ENCODE data around the gene HOXD9.

The HOXD9 gene

DNA sequence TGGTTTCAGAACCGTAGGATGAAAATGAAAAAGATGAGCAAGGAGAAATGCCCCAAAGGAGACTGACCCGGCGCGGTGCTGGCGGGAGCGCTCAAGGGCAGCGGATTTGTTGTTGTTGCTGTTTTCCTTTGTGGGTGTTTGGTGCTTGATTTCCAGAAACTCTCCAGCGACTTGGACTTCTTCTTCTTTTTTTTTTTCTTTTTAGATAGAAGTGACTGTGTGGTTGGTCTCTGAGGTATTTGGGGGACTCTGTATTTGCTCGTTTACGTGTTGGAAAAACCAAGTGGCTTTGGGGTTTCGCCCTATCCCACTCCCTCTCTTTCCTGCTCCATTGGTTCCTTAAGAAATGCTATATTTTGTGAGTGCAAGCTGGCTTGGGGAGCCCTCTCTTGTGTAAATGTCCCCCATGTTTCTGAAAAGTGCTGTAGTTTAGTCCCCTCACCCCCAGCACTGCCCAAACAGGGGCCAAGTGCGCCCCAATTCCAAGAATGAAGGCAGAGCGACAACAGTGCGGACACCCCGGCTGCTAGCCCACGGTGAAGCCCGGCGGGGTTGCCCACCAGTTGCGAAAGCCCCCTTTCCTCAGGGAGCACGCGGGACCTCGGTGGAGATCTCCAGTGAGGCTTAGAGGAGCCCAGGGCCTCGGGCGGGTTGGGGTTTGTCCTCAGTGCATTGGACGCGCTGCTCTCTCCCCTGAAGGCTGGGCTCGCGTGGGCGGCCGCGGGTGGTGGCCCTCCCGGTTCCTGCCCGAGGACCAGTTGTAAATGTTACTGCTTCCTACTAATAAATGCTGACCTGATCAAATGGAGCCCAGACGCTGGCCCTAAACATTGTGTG, 1.8 kb downstream of the HOXD9 start:
- DNase-seq (ENCODE audit: extremely low read depth in 1 of 2, low read depth in 1 of 2) = no peak

DNA sequence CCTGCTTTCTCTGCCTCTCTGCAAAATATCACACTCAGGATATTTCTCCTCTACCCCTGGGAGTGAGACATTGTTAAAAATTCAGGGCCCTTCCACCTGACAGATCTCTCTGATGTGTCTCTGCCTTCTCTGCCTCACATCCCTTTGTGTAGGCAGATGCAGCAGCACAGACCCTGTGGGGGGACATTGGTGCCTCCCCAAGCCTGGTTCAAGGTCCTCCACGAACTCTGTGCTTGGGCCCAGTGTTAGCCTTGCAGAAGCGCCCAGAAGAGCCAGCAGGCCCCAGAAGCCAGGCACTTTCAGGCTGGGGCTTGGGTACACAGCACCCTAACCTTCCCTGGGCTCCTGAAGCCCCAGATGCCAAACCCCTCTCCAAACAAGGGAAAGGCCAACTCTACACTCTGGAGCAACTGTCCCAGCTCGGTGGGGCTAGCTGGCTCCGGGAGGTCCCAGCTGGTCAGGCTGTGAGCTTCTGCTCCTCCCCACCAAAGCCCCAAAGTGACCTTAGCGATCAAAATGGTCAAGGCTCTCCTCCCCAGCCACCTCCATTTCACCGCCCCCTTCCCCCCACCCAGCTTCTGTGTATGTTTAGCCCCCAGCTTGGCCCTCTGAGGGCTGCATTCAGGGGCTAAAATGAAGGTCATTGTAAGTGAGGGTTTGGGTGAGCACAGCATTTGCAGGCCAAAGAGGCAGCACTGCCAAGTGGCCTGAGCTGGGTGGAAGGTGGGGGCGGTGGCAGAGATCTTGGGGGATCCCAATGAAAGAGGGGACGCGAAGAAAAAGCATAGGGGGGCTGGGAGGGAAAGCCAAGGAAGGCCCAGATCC, 2.6 kb downstream of the HOXD9 start:
- no peak for DNase-seq (ENCODE audit: extremely low read depth in 1 of 2, low read depth in 1 of 2)

DNA sequence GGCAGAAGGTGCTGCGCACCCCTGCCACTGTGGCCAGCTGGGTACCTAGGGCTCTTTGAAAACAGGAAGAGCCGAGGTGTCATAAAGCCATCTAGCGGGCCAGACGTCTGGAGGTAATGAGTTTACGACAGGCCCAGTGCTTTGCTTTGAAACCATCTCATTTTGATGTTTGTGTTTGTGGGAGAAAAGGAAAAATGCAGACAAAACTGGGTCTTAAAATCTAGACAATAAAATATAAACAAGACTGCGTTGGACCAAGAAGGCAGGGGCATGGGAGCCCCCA, 3.2 kb downstream of the HOXD9 start:
- no peak for DNase-seq (ENCODE audit: extremely low read depth in 1 of 2, low read depth in 1 of 2)

DNA sequence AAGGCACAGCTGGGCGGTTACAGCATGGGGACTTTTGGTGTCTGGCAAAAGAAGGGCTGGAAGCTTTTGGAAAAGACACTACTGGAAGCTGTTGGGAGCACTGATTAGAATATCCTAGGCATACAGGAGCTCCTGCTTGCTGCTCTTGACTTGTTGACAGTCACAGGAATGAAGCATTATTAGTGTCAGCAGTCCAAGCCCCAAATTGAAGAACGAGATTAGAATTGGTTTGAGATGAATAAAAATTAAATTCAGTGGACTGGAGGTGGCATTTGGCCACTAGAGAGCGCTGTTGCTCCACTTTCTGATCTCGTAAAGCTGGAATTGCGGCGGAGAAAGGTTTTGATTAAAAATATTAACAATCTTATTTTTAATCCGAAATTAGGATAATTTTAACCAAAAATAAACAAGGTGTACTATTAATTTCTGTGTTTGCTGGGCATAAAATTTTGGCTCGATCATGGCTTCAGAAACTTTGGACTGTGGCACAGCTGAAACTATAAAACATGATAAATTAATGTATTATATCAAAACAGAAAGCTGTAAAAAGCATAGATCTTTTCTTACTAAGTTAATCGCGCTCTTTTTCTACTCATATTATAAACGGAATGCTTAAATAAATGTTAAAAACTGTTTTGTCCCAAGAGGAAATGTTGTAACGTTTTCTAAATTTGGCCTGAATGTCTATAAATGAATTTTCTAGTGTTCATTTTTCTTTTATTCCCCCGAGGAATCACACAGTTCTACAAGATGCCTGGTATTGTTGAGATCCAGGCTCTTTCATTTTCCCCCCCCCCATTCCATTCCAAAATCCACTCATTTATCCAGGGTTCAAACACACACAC, 4.6 kb downstream of the HOXD9 start:
- DNase-seq (ENCODE audit: extremely low read depth in 1 of 2, low read depth in 1 of 2) = peak in 1 of 2 donors; percentile 26

DNA sequence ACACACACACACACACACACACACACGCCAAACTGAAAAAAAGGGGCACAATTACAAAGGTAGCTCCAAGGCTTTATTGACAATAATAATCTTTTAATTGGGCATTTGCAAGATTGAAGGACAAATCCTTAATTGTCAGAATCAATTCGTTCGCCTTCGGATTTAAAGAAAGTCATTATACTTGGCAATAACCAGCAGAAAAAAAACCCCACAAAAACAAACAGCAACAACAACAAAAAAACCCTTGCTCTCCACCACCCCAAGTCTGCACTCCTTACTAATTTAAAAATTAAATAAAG, 5.2 kb downstream of the HOXD9 start:
- no peak for DNase-seq (ENCODE audit: extremely low read depth in 1 of 2, low read depth in 1 of 2)

DNA sequence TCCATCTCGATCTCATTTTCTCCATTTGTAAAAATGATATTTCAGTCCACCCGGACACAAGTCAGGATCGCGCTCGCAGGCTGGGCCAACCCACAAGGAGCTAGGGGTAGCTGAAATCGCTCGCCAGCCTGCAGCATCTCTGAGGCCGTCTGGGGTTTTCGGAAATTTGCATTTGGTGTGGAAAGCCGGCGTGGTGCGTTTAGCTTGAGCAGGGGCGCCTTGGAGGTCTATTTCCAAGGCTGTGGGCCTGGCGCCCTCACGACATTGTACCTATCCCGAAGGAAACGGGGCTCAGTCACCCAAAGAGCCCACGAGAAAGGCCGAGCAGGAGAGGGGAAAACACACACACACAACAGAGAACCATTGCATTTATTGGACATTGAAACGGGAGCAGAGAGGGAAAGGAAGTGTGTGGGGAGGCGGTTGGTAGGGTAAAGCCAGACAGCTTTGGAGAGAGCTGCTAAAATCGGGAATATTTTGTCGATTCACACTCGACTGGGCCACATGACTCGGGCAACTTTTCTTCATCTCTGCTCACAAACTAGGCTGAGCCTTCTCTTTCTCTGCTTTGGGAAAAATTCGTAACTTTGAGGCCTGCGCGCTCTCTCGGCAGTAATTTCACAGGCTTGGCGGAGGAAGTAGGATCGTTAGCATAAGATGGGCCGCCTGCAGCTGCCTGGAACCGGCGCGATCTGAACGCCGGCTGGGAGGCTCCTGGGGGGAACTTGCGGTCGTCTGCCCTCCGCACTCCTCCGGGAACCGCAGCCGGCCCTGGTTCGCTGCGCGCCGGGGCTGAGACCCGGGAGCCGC, 5.9 kb downstream of the HOXD9 start:
- no peak for DNase-seq (ENCODE audit: extremely low read depth in 1 of 2, low read depth in 1 of 2)

DNA sequence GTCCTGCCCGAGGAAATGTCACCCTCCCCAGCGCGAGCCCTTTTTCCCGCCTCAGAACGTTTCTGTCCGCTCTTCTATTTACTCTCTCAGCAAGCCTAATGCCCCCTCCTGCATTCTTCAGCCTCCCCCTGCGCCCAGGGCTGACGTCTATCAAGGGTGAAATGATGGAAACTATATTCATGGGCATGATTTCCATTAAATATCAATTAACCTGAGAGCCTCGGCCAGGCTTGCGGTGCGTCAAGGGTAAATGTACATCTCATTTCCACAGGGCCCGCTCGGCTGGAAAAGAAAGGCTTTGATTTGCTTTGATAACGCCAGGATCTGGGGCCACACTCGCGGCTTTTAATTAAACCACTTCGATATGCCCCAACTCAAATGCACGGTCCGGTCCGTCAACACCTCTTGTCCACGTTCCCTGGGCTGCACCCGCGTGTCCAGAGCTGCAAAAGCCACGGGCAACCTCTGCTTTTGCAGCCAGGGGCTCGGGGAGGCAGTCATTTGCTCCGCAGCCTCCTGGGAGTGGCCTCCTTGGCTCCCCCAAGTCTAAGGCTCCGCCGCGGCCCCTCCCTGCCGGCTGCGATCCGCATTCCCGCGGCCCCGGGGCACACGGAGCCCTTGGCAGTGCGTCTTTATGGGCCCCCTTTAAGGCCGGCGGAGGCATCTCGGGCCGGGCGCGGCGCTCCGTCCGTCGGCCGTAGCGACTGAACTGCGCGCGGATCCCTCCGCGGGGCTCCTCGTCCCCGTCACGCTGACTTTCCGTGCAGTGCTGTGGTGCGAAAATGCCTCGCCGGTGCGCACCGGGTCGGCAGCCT, 6.7 kb downstream of the HOXD9 start, which contains the start of gene HOXD8:
HOXD8 (plus strand) TSS at position 724 of the 815 bp plus-strand sequence. CDS start 662 bp downstream, outside the sequence.
- no peak for DNase-seq (ENCODE audit: extremely low read depth in 1 of 2, low read depth in 1 of 2)

DNA sequence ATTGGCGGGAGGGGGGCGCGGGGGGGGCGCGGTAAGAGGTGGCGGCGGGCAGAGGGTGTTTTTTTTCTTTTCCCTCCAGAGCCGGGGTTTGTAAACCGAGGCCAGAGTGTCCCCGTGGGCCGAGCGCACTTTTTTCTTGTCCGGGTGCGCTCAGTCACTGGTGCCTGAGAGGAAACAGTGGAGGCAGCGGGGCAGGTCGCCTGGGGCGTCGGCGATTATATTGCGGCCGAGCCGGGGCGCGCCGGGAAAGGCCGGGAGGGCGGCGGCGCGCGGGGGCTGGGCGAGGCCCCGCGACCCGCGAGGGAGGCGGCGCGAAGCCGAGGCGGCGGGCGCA, 7.3 kb downstream of the HOXD9 start:
- DNase-seq (ENCODE audit: extremely low read depth in 1 of 2, low read depth in 1 of 2) = no peak

DNA sequence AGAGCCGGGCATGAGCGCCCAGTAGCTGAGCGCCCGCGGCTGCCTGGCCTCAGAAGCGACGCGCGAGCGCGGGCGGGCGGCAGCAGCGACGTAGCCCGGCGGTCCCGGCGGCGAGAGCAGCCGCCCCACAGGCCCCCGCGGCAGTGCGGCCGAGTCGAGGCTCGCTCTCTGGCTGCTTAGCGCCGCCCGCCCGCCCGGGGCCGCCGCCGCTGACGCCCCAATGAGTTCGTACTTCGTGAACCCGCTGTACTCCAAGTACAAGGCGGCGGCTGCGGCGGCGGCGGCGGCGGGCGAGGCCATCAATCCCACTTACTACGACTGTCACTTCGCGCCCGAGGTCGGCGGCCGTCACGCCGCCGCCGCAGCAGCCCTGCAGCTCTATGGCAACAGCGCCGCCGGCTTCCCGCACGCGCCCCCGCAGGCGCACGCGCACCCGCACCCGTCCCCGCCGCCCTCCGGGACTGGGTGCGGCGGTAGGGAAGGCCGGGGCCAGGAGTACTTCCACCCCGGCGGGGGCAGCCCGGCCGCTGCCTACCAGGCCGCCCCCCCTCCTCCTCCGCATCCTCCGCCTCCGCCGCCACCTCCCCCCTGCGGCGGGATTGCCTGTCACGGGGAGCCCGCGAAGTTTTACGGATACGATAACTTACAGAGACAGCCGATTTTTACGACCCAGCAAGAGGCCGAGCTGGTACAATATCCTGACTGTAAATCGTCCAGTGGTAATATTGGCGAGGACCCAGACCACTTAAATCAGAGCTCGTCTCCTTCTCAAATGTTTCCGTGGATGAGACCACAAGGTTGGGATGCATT, 7.8 kb downstream of the HOXD9 start:
- DNase-seq (ENCODE audit: extremely low read depth in 1 of 2, low read depth in 1 of 2) = no peak

DNA sequence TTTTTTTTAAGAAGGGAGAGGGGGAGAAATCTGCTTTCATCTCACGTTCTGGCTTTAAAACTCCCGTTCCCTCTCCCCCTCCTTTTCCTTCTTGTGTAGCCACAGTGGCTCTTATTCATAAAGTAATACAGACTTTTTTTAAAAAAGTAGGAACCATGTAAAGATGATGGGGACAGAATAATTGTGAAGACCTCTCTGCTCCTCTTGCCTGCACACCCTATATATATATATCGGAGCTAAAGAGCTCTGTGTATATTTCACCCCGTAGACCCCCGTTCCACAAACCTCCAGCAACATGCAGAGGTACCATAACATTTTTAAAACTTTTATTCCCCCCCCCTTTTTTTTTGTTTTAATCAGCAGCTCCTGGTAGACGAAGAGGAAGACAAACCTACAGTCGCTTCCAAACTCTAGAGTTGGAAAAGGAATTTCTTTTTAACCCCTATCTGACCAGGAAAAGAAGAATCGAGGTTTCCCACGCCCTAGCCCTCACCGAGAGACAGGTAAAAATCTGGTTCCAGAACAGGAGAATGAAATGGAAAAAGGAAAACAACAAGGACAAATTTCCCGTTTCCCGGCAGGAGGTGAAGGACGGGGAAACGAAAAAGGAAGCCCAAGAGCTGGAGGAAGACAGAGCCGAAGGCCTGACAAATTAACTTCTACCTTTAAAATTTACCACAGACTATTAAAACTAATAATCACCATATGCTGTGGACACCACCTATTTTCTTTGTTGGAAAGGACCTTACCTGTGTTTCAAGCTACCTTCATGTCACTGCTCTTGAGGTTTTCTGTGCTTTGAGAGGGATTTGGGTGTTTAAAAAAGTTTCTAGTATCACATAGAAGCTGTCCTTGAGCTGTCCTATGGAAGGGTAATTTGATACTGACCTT, 8.7 kb downstream of the HOXD9 start:
- DNase-seq (ENCODE audit: extremely low read depth in 1 of 2, low read depth in 1 of 2) = no peak

DNA sequence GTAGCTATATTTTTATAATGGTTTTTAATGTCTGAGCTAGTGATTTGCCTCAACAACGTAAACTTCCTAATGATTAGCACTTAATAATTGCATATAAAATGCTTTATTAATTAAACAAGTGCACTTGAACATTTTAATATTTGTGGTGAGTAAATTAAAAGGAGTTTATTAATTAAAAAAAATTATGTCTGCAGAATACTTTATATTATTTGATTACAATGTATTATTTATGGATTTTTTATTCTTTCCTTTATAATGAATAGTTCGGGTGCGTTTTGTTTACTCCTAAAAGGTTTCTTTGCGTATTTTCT, 9.3 kb downstream of the HOXD9 start:
- no peak for DNase-seq (ENCODE audit: extremely low read depth in 1 of 2, low read depth in 1 of 2)

DNA sequence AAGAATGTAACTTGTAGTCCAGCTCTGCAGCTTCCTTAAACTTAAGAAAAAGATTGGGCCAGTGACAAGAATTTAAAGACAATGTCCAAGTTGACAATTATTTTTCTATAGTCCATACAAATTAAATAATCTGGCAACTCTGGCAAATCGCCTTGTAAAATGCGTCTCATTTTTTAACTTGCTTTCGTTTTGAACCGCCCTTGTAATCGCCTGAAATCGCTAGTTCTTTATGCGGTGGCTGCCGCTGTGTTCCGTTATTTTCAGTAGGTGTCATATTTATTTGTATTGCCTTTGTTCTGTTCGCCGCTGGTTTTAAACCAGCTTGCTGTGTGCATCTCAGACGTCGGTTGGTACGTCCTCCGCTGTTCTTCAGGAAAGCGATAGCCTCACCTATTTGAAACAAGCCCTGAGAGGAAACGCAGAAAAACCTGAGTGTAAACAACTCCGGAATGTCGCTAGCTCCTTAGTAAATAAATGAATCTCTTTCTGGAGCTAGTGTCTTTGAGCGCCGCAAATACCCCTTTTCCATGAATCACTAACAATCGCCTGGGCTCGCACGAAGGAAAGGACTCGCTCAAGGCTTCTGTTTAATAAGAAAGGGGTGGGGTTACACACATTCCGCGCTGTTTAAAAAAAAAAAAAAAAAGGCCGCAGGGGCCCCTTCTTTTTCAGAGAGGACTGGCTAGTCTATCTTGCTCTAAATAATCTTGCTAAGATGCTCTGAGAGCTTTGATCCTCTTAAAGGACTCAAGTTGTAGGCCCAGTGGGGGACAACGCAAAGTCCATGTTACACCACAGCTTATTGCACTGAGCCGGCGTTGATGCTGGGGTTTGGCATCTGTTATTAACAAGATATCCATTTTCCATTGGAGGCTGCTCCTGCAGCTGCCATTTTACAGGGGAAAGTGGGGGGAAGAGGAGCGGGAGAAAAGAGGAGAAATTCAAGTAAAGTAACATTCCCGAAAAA, 10.0 kb downstream of the HOXD9 start:
- DNase-seq (ENCODE audit: extremely low read depth in 1 of 2, low read depth in 1 of 2) = no peak

DNA sequence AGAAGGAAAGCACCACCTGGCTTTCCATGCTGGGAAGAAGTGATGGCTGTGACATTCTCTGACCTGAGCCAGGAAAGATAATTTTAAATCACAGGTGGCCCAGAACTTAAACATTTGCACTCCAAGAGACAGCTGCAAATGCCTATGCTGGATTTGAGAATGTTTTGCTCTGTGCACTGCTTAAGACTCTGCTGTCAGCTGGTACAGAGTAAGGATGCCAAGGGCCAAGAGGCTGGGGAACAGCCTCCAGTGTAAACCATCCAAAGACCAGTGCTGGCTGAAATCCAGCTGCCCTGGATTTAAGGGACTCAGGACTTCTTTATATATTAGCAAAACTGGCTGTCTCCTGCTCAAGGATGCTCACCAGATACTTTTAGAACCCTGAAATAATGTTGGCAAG, 10.9 kb downstream of the HOXD9 start:
- DNase-seq (ENCODE audit: extremely low read depth in 1 of 2, low read depth in 1 of 2) = no peak

DNA sequence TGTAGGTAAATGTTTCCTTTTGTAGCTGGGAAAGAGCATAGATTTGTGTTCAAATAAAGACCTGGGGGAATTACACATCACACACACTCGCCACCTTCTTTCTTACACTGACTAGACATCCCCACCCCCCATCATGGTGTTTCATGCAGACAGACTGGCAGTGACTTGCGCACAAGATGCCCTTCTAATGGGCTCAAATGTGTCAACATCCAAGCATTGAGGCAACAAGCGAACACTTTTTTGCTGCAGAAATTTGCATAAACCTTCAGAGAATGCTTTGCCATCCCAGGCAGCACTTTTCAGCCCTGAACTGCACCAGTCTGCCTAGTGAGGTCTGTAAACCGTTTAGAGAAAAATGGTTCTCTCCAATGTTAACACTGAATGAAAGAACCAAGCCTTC, 11.5 kb downstream of the HOXD9 start:
- no peak for DNase-seq (ENCODE audit: extremely low read depth in 1 of 2, low read depth in 1 of 2)

DNA sequence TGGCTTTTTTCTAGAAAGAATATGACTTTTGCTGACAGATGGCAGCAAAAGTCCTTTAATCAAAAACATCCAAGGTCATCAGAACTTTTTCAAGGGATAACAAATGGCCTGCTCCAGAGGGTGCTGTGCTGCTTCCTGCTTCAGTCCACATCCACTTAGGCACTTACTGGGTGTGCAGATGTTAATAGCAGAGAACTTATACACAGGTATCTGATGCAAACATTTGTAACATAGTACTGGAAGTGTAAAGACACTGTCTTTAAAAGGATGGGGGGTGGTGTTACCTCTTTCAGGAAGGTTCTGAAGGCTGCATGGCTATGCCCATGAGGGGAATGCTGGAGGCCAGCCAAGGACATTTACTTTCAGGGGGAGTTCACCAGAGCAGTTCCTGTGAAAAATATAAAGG, 12.5 kb downstream of the HOXD9 start:
- DNase-seq (ENCODE audit: extremely low read depth in 1 of 2, low read depth in 1 of 2) = no peak

DNA sequence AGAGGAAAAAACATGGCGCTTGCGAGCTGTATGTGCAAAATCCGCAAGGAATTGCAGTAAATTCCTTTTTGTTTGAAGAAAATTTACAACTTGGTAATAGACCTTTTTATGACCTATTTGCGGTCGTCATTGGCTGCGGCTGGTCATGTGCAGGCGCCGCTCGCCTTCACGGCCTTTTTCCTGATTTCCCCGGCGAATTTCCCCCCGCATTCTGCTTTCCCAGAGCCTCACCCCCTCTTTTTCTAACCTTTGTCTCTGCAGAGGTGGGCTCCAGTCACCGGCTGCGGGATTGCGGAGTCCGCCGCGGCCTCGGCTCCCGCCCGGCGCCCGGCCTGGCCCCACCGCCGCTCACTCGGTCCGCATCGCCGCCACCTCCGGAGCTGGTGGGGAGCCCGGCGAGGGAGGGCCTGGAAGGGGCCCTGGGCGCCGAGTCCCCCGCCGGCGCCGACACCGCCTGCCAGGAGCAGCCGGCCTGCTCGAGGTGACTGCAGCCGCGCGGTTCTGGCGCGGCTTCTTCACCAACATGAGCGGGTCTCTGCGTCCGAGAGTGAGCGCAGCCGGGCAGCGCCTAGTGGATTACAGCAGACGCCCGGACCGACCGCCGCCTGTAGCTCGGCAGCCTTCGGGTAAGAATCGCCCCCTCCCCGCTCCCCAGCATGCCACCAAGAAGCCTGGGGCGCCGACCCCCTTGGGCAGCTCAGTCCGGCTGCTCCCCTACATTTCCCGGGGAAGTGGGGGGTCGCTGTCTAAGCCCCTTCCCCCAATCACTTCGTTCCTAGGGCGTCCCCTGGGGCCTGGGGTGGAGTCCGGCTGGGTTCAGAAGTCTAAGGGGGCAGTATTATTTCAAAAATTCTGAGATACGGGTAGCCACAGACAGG, 14.1 kb downstream of the HOXD9 start:
- DNase-seq (ENCODE audit: extremely low read depth in 1 of 2, low read depth in 1 of 2) = no peak

All from stimulated activated CD8-positive, alpha-beta memory T cell treated with anti-CD3 and anti-CD28 coated beads, Interleukin-7, amount 100 ng/mL, for 48 hours (primary cell).